HCT116 (cell line): Measurements from ENCODE around the gene PKHD1. TPM values are rescaled to one million over a fixed set of nuclear protein-coding genes. Genes with fewer than 3 reads are reported as not detected.

Experiments
- ATAC-seq: fragments of 200-7000 bp; cut with Tn5 transposase; 2 replicates; pipeline ENCODE4 v1.9.1; 2020; ENCODE audit warnings: mild to moderate bottlenecking, moderate library complexity
- BruUV-seq: library from RNA; stranded (reverse); fragments of 400-500 nt; replicated peaks from 2 replicates; lab custom pipeline; 2021; lab: Mats Ljungman, UMichigan
- CTCF ChIA-PET: fragments of 300-600 bp; sonication (Branson Sonifier 250); formaldehyde crosslinking; loops from one replicate; lab custom pipeline; 2021; ENCODE audit warnings: antibody characterized with exemption; lab: Charles Lee
- POLR2A ChIA-PET: fragments of 300-600, 350-600 bp; sonication (Branson Sonifier 250); formaldehyde crosslinking; loops from one replicate; lab custom pipeline; 2021; ENCODE audit warnings: antibody characterized with exemption; lab: Charles Lee
- RAD21 ChIA-PET, 2 experiments: fragments of 300-600 bp; sonication (Branson Sonifier 250); formaldehyde crosslinking; loops; one replicate each; lab custom pipeline; 2023; ENCODE audit warnings: low total read pairs in 2 of 2; ENCODE audit not compliant: uncharacterized antibody in 2 of 2, unreplicated experiment in 2 of 2, low non-redundant PET in 1 of 2; lab: Charles Lee
- DNase-seq: peaks from one replicate; pipeline ENCODE4 v3.0.0-alpha.2; 2010; ENCODE audit warnings: low read depth, low spot score
- H2AFZ ChIP-seq: fragments of 200-600 bp; shearing (Covaris generic), sonication (generic); 2 replicates; pipeline ENCODE4 v1.6.1; 2017; ENCODE audit warnings: low read depth, mixed run types, mixed read lengths, antibody characterized with exemption, low read length; ENCODE audit not compliant: poor library complexity, severe bottlenecking
- H3K27ac ChIP-seq: 2 replicates; pipeline ENCODE4 v1.5.1; 2012; ENCODE audit warnings: low read depth, low read length
- H3K27me3 ChIP-seq: fragments of 200-600 bp; sonication (generic); 2 replicates; pipeline ENCODE4 v1.6.1; 2016; ENCODE audit warnings: mixed run types, low read length, mixed read lengths; ENCODE audit not compliant: insufficient read depth
- H3K36me3 ChIP-seq, 2 experiments: fragments of 200-500 bp in 1 of 2; fragments of 200-600 bp in 1 of 2; sonication (Bioruptor generic) in 1 of 2; sonication (generic) in 1 of 2; 2 replicates each; pipeline versions ENCODE4 v1.5.1 to v1.6.1; 2014 to 2016; ENCODE audit warnings: low read length in 2 of 2, inconsistent platforms in 1 of 2, mixed read lengths in 1 of 2, mixed run types in 1 of 2; ENCODE audit not compliant: insufficient read depth in 2 of 2, control insufficient read depth in 1 of 2
- H3K4me1 ChIP-seq, 2 experiments: fragments of 200-600 bp in 1 of 2; sonication (generic) in 1 of 2; 2 replicates each; pipeline versions ENCODE4 v1.5.1 to v1.6.1; 2012 to 2017; ENCODE audit warnings: low read length in 2 of 2, inconsistent platforms in 1 of 2, mild to moderate bottlenecking in 1 of 2, mixed read lengths in 1 of 2, mixed run types in 1 of 2, moderate library complexity in 1 of 2; ENCODE audit not compliant: insufficient read depth in 2 of 2, control insufficient read depth in 1 of 2
- H3K4me2 ChIP-seq: fragments of 200-600 bp; sonication (generic); 2 replicates; pipeline ENCODE4 v1.6.1; 2017; ENCODE audit warnings: mixed run types, low read length, mixed read lengths
- H3K4me3 ChIP-seq, 2 experiments: fragments of 200-600 bp in 1 of 2; sonication (generic) in 1 of 2; replicated peaks in 1 of 2; 2 replicates each; pipeline ENCODE4 v1.5.1; 2011 to 2016; ENCODE audit warnings: low read length in 2 of 2, control low read depth in 1 of 2, low read depth in 1 of 2, mild to moderate bottlenecking in 1 of 2, mixed read lengths in 1 of 2, mixed run types in 1 of 2
- H3K79me2 ChIP-seq: fragments of 200-600 bp; sonication (generic); 2 replicates; pipeline ENCODE4 v1.6.1; 2017; ENCODE audit warnings: mild to moderate bottlenecking, mixed run types, low read length, moderate library complexity, mixed read lengths; ENCODE audit not compliant: insufficient read depth
- H3K9ac ChIP-seq: fragments of 200-600 bp; sonication (generic); 2 replicates; pipeline ENCODE4 v1.6.1; 2016; ENCODE audit warnings: low read length, mixed read lengths
- H3K9me2 ChIP-seq: fragments of 200-600 bp; sonication (generic), shearing (Covaris generic); 2 replicates; pipeline ENCODE4 v1.6.1; 2017; ENCODE audit warnings: mixed run types, mild to moderate bottlenecking, moderate library complexity; ENCODE audit not compliant: insufficient read depth
- H3K9me3 ChIP-seq, 2 experiments: fragments of 200-500 bp in 1 of 2; fragments of 200-600 bp in 1 of 2; sonication (Bioruptor generic) in 1 of 2; sonication (generic) in 1 of 2; 2 replicates each; pipeline ENCODE4 v1.6.1; 2014 to 2017; ENCODE audit warnings: low read length in 2 of 2, mixed read lengths in 2 of 2, inconsistent platforms in 1 of 2, low read depth in 1 of 2, mild to moderate bottlenecking in 1 of 2, mixed run types in 1 of 2, moderate library complexity in 1 of 2; ENCODE audit not compliant: control insufficient read depth in 1 of 2, insufficient read depth in 1 of 2
- H4K20me1 ChIP-seq: fragments of 200-600 bp; sonication (generic), shearing (Covaris generic); 2 replicates; pipeline ENCODE4 v1.6.1; 2017; ENCODE audit warnings: mixed run types, mild to moderate bottlenecking, moderate library complexity; ENCODE audit not compliant: insufficient read depth
- CBX3 ChIP-seq: IDR thresholded peaks from 2 replicates; pipeline ENCODE4 v1.6.1; 2012; ENCODE audit warnings: low read depth
- CEBPB ChIP-seq: IDR thresholded peaks from 2 replicates; pipeline ENCODE4 v1.6.1; 2012; ENCODE audit warnings: low read depth
- EGR1 ChIP-seq: IDR thresholded peaks from 2 replicates; pipeline ENCODE4 v1.6.1; 2012; ENCODE audit warnings: low read depth
- ELF1 ChIP-seq: IDR thresholded peaks from 2 replicates; pipeline ENCODE4 v1.6.1; 2012; ENCODE audit warnings: low read depth, borderline replicate concordance
- FOSL1 ChIP-seq: IDR thresholded peaks from 2 replicates; pipeline ENCODE4 v1.6.1; 2012; ENCODE audit warnings: low read depth
- MAX ChIP-seq: IDR thresholded peaks from 2 replicates; pipeline ENCODE4 v1.6.1; 2012
- POLR2A ChIP-seq: IDR thresholded peaks from 2 replicates; pipeline ENCODE4 v1.7.0; 2011; ENCODE audit warnings: borderline replicate concordance; ENCODE audit not compliant: insufficient read depth, insufficient read length; ENCODE audit errors: extremely low read depth
- POLR2AphosphoS5 ChIP-seq: IDR thresholded peaks from 2 replicates; pipeline ENCODE4 v1.6.1; 2011; ENCODE audit warnings: mild to moderate bottlenecking, low read depth, low read length, moderate library complexity
- RAD21 ChIP-seq: IDR thresholded peaks from 2 replicates; pipeline ENCODE4 v1.6.1; 2012; ENCODE audit warnings: low read depth, mild to moderate bottlenecking
- SIN3A ChIP-seq: IDR thresholded peaks from 2 replicates; pipeline ENCODE4 v1.6.1; 2012; ENCODE audit warnings: low read depth
- SP1 ChIP-seq: IDR thresholded peaks from 2 replicates; pipeline ENCODE4 v1.6.1; 2012; ENCODE audit warnings: low read depth
- TCF7L2 ChIP-seq: IDR thresholded peaks from 2 replicates; pipeline ENCODE4 v1.7.0; 2011; ENCODE audit warnings: borderline replicate concordance, inconsistent platforms; ENCODE audit not compliant: insufficient read depth, insufficient read length; ENCODE audit errors: extremely low read depth
- YY1 ChIP-seq: IDR thresholded peaks from 2 replicates; pipeline ENCODE4 v1.6.1; 2011; ENCODE audit warnings: low read length, low read depth, moderate library complexity, mild to moderate bottlenecking; ENCODE audit not compliant: insufficient replicate concordance; ENCODE audit errors: extremely low read depth
- ZBTB33 ChIP-seq: IDR thresholded peaks from 2 replicates; pipeline ENCODE4 v1.6.1; 2011; ENCODE audit warnings: mild to moderate bottlenecking, low read length, moderate library complexity; ENCODE audit not compliant: insufficient replicate concordance; ENCODE audit errors: extremely low read depth
- ZFX ChIP-seq: fragments of 450-650 bp; IDR thresholded peaks from 2 replicates; pipeline ENCODE4 v1.6.1; 2017
- ZNF274 ChIP-seq: fragments of 200-500 bp; sonication (Bioruptor generic); IDR thresholded peaks from 2 replicates; pipeline ENCODE4 v1.6.1; 2014; ENCODE audit warnings: mild to moderate bottlenecking, low read depth, low read length, inconsistent platforms
- intact Hi-C: fragments of 100-400 bp; cut with micrococcal nuclease; formaldehyde crosslinking; loops from 2 replicates; pipeline ENCODE4 v1.10.0; 2022
- total RNA-seq: library from RNA; stranded (reverse); gene quantifications from one replicate; pipeline ENCODE4 v1.2.1, GENCODE V29; 2021; ENCODE audit not compliant: unreplicated experiment
- TF ChIP-seq, protein P1 (sequence below): IDR thresholded peaks from 2 replicates; pipeline ENCODE4 v1.6.1; 2012
- TF ChIP-seq, protein P2 (sequence below): IDR thresholded peaks from 2 replicates; pipeline ENCODE4 v1.6.1; 2012; ENCODE audit warnings: low read depth
- TF ChIP-seq, protein P3 (sequence below), 3 experiments: fragments of 200-600 bp in 1 of 3; sonication (generic) in 1 of 3; IDR thresholded peaks in 2 of 3; conservative IDR thresholded peaks in 1 of 3; 2 replicates each; pipeline ENCODE4 v1.5.1; 2012 to 2017; ENCODE audit warnings: low read depth in 2 of 3, low read length in 2 of 3, antibody characterized with exemption in 1 of 3, borderline replicate concordance in 1 of 3, control low read depth in 1 of 3, mild to moderate bottlenecking in 1 of 3, mixed read lengths in 1 of 3, mixed run types in 1 of 3, moderate library complexity in 1 of 3; ENCODE audit not compliant: insufficient read depth in 1 of 3

Gene PKHD1
- total RNA-seq, 1 experiment from 2014 or later: not detected

DNA sequence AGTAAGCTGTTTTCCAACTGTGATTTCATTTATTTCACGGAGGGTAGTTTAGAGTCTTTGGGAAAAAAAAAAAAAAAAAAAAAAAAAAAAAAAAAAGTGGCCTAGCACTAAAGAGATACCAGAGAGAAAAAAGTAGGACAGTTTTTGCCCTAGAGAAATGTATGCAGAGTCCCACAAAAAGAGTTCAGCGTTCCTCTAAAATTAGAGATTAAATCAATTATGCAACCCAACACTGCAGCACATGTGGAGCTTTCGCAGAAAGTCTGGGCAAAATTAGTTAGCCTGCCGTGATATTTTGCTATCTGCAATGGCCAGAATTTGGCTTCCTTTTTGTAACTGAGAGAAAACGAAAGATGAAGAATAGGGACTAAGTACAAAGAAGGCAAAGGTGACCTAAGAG, 309.8 kb downstream of the PKHD1 start:
- CTCF ChIA-PET: no interaction called here
- RAD21 ChIA-PET: no interaction called here
- no peaks in the 10 kb centered on the region for H3K79me2 ChIP-seq
- POLR2A ChIA-PET: no interaction called here
- no TSS peak for BruUV-seq
- no peaks in the 10 kb centered on the region for H3K9me2 ChIP-seq
- no peaks in the 10 kb centered on the region for H3K36me3 ChIP-seq
- no peak overlapping the region for H3K27ac ChIP-seq
- no peaks in the 10 kb centered on the region for H3K9me3 ChIP-seq
- no peaks in the 10 kb centered on the region for H3K27me3 ChIP-seq
- intact Hi-C loops: no loop called here
- H3K9ac ChIP-seq: no peak overlapping the region
- H3K4me2 ChIP-seq: no peak overlapping the region
- no peaks in the 10 kb centered on the region for H4K20me1 ChIP-seq
- ATAC-seq (no peak), DNase-seq (no peak)
- TF ChIP-seq, protein P1, sequence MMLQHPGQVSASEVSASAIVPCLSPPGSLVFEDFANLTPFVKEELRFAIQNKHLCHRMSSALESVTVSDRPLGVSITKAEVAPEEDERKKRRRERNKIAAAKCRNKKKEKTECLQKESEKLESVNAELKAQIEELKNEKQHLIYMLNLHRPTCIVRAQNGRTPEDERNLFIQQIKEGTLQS: no peak
- TF ChIP-seq ZFX (no peak), POLR2AphosphoS5 (no peak), ZNF274 (no peak), TCF7L2 (no peak), ELF1 (no peak), YY1 (no peak), FOSL1 (no peak), ZBTB33 (no peak), RAD21 (no peak), MAX (no peak), SIN3A (no peak), EGR1 (no peak), CEBPB (no peak), POLR2A (no peak), CBX3 (no peak), SP1 (no peak)
- TF ChIP-seq, protein P2, sequence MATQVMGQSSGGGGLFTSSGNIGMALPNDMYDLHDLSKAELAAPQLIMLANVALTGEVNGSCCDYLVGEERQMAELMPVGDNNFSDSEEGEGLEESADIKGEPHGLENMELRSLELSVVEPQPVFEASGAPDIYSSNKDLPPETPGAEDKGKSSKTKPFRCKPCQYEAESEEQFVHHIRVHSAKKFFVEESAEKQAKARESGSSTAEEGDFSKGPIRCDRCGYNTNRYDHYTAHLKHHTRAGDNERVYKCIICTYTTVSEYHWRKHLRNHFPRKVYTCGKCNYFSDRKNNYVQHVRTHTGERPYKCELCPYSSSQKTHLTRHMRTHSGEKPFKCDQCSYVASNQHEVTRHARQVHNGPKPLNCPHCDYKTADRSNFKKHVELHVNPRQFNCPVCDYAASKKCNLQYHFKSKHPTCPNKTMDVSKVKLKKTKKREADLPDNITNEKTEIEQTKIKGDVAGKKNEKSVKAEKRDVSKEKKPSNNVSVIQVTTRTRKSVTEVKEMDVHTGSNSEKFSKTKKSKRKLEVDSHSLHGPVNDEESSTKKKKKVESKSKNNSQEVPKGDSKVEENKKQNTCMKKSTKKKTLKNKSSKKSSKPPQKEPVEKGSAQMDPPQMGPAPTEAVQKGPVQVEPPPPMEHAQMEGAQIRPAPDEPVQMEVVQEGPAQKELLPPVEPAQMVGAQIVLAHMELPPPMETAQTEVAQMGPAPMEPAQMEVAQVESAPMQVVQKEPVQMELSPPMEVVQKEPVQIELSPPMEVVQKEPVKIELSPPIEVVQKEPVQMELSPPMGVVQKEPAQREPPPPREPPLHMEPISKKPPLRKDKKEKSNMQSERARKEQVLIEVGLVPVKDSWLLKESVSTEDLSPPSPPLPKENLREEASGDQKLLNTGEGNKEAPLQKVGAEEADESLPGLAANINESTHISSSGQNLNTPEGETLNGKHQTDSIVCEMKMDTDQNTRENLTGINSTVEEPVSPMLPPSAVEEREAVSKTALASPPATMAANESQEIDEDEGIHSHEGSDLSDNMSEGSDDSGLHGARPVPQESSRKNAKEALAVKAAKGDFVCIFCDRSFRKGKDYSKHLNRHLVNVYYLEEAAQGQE: no peak
- TF ChIP-seq, protein P3, sequence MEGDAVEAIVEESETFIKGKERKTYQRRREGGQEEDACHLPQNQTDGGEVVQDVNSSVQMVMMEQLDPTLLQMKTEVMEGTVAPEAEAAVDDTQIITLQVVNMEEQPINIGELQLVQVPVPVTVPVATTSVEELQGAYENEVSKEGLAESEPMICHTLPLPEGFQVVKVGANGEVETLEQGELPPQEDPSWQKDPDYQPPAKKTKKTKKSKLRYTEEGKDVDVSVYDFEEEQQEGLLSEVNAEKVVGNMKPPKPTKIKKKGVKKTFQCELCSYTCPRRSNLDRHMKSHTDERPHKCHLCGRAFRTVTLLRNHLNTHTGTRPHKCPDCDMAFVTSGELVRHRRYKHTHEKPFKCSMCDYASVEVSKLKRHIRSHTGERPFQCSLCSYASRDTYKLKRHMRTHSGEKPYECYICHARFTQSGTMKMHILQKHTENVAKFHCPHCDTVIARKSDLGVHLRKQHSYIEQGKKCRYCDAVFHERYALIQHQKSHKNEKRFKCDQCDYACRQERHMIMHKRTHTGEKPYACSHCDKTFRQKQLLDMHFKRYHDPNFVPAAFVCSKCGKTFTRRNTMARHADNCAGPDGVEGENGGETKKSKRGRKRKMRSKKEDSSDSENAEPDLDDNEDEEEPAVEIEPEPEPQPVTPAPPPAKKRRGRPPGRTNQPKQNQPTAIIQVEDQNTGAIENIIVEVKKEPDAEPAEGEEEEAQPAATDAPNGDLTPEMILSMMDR (IDR thresholded peaks at IDR 0.05 in 2 of 3, conservative IDR thresholded peaks at IDR 0.05 in 1 of 3; ENCODE audit: borderline replicate concordance in 1 of 3, insufficient read depth in 1 of 3, low read depth in 2 of 3, low read length in 2 of 3): no peak
- H3K4me3 ChIP-seq: no peak overlapping the region
- H2AFZ ChIP-seq: no peak overlapping the region
- no peaks in the 10 kb centered on the region for H3K4me1 ChIP-seq
